ENCODE data around the gene PRIM1. TPM values are rescaled to one million over a fixed set of nuclear protein-coding genes. Genes with fewer than 3 reads are reported as not detected.
"Not testable (repeated sequence)": the region's sequence is repeated elsewhere in the genome, so short reads cannot be mapped to it uniquely, and the experiment has no call there.

PRIM1 gene
- total RNA-seq, 1 experiment from 2014 or later: 50.7 TPM

DNA sequence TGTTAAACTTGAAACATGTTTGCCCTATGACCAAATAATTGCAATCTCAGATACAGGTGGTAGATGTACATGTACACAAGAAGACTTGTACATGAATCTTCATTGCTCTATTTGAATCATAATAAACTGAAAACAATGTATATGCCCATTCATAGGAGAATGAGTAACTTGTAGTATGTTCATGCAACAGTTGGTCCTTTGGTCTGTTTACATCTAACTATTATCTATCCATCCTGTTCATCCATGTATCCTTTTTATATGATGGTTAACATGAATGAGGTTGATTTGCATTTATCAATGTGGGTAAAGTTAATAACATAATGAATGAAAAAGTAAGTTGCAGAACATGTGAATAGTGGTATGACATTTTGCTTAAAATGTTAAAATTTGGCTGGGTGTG is 48.1 kb upstream of the PRIM1 start:
- no peak overlapping the region for H2AK5ac ChIP-seq (ENCODE audit: insufficient read length, low read length)
- peaks cover 7 to 10% of the 10 kb centered on the region in 2 experiments; a peak in 4 of 5 replicates for H3K9me3 Mint-ChIP-seq
- no peaks in the 10 kb centered on the region for H3K27me3 Mint-ChIP-seq (ENCODE audit: low read depth)
- H3K4me2 ChIP-seq (ENCODE audit: insufficient read depth, insufficient read length, low read length): no peak overlapping the region
- H3K27ac Mint-ChIP-seq: no peak overlapping the region
- H2BK5ac ChIP-seq (ENCODE audit: insufficient read length, low read length): no peak overlapping the region
- H3K9ac ChIP-seq (ENCODE audit: extremely low read depth, insufficient read length, low read length): no peak overlapping the region
- H3K14ac ChIP-seq (ENCODE audit: insufficient read depth, low read length): no peak overlapping the region
- H2AFZ ChIP-seq (ENCODE audit: low read length): no peak overlapping the region
- no peak overlapping the region for H2BK15ac ChIP-seq (ENCODE audit: low read depth, low read length)
- H2BK120ac ChIP-seq (ENCODE audit: low read depth, low read length, poor library complexity, severe bottlenecking): no peak overlapping the region
- H4K91ac ChIP-seq (ENCODE audit: insufficient read length, low read depth, low read length): no peak overlapping the region
- H3K23ac ChIP-seq (ENCODE audit: insufficient read length, low read depth, low read length): no peak overlapping the region
- no peaks in the 10 kb centered on the region for H3K4me1 ChIP-seq (ENCODE audit: insufficient read depth, low read length)
- DNase-seq: no peak
- H3K18ac ChIP-seq (ENCODE audit: insufficient read length, low read depth, low read length): no peak overlapping the region
- H3K27me3 ChIP-seq (ENCODE audit: insufficient read depth, low read length): no peaks in the 10 kb centered on the region
- TF ChIP-seq, protein P1, sequence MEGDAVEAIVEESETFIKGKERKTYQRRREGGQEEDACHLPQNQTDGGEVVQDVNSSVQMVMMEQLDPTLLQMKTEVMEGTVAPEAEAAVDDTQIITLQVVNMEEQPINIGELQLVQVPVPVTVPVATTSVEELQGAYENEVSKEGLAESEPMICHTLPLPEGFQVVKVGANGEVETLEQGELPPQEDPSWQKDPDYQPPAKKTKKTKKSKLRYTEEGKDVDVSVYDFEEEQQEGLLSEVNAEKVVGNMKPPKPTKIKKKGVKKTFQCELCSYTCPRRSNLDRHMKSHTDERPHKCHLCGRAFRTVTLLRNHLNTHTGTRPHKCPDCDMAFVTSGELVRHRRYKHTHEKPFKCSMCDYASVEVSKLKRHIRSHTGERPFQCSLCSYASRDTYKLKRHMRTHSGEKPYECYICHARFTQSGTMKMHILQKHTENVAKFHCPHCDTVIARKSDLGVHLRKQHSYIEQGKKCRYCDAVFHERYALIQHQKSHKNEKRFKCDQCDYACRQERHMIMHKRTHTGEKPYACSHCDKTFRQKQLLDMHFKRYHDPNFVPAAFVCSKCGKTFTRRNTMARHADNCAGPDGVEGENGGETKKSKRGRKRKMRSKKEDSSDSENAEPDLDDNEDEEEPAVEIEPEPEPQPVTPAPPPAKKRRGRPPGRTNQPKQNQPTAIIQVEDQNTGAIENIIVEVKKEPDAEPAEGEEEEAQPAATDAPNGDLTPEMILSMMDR (conservative IDR thresholded peaks at IDR 0.05): no peak
- H3K27ac ChIP-seq (ENCODE audit: insufficient read length, low read depth, low read length): no peak overlapping the region
- H4K20me1 ChIP-seq (ENCODE audit: control insufficient read depth, insufficient read depth, insufficient read length): no peaks in the 10 kb centered on the region
- no peak overlapping the region for H2BK20ac ChIP-seq (ENCODE audit: low read depth, low read length, poor library complexity, severe bottlenecking)
- peaks cover 2 to 3% of the 10 kb centered on the region in 2 experiments; a peak in 2 of 4 replicates for H3K4me1 Mint-ChIP-seq
- H3T11ph ChIP-seq (ENCODE audit: low read length): no peak overlapping the region
- H4K5ac ChIP-seq (ENCODE audit: insufficient read length, low read depth, low read length): no peak overlapping the region
- no peak overlapping the region for H2BK12ac ChIP-seq (ENCODE audit: insufficient read length, low read depth, low read length)
- no peaks in the 10 kb centered on the region for H3K9me3 ChIP-seq (ENCODE audit: control insufficient read depth, low read depth, low read length)
- no peaks in the 10 kb centered on the region for H3K79me2 ChIP-seq (ENCODE audit: insufficient read depth, low read length)
- H3K79me1 ChIP-seq (ENCODE audit: insufficient read depth, low read depth, low read length, poor library complexity, severe bottlenecking): no peaks in the 10 kb centered on the region
- no peaks in the 10 kb centered on the region; a peak in 1 of 7 replicates for H3K36me3 Mint-ChIP-seq (ENCODE audit: insufficient read depth in 1 of 3, low read depth in 3 of 3)
- no peak overlapping the region for H3K56ac ChIP-seq (ENCODE audit: insufficient read length, low read depth, low read length)
- no peak overlapping the region for H3K4me3 Mint-ChIP-seq
- no peak overlapping the region for H4K8ac ChIP-seq (replicated peaks; ENCODE audit: insufficient read length, low read depth, low read length)
- no peaks in the 10 kb centered on the region for H3K23me2 ChIP-seq (ENCODE audit: insufficient read length, low read depth, low read length, poor library complexity, severe bottlenecking)
- H3K4ac ChIP-seq (ENCODE audit: low read depth, low read length): no peak overlapping the region

DNA sequence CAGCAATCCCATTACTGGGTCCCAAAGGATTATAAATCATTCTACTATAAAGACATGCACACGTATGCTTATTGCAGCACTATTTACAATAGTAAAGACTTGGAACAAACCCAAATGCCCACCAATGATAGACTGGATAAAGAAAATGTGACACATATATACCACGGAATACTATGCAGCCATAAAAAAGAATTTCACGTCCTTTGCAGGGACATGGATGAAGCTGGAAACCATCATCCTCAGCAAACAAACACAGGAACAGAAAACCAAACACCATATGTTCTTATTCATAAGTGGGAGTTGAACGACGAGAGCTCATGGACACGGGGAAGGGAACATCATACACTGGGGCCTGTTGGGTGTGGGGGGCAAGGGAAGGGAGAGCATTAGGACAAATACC is 47.2 kb upstream of the PRIM1 start:
- H2BK15ac ChIP-seq (ENCODE audit: low read depth, low read length); H4K5ac ChIP-seq (ENCODE audit: insufficient read length, low read depth, low read length); H2AK5ac ChIP-seq (ENCODE audit: insufficient read length, low read length); H3K27ac Mint-ChIP-seq; H3K79me2 ChIP-seq (ENCODE audit: insufficient read depth, low read length); H3K23ac ChIP-seq (ENCODE audit: insufficient read length, low read depth, low read length); H3K9ac ChIP-seq (ENCODE audit: extremely low read depth, insufficient read length, low read length); H3T11ph ChIP-seq (ENCODE audit: low read length); H3K79me1 ChIP-seq (ENCODE audit: insufficient read depth, low read depth, low read length, poor library complexity, severe bottlenecking); H4K8ac ChIP-seq (replicated peaks; ENCODE audit: insufficient read length, low read depth, low read length); DNase-seq; H3K18ac ChIP-seq (ENCODE audit: insufficient read length, low read depth, low read length); H3K9me3 ChIP-seq (ENCODE audit: control insufficient read depth, low read depth, low read length); H2BK12ac ChIP-seq (ENCODE audit: insufficient read length, low read depth, low read length); H3K4me2 ChIP-seq (ENCODE audit: insufficient read depth, insufficient read length, low read length); H4K20me1 ChIP-seq (ENCODE audit: control insufficient read depth, insufficient read depth, insufficient read length); H3K56ac ChIP-seq (ENCODE audit: insufficient read length, low read depth, low read length); H3K27me3 Mint-ChIP-seq (ENCODE audit: low read depth); H2BK120ac ChIP-seq (ENCODE audit: low read depth, low read length, poor library complexity, severe bottlenecking); H3K4me1 ChIP-seq (ENCODE audit: insufficient read depth, low read length); H2BK5ac ChIP-seq (ENCODE audit: insufficient read length, low read length); H4K91ac ChIP-seq (ENCODE audit: insufficient read length, low read depth, low read length); H2AFZ ChIP-seq (ENCODE audit: low read length); H3K4me3 Mint-ChIP-seq; H3K4me1 Mint-ChIP-seq; H3K4ac ChIP-seq (ENCODE audit: low read depth, low read length); H3K27ac ChIP-seq (ENCODE audit: insufficient read length, low read depth, low read length); H3K36me3 Mint-ChIP-seq (ENCODE audit: insufficient read depth in 1 of 3, low read depth in 3 of 3); H3K27me3 ChIP-seq (ENCODE audit: insufficient read depth, low read length); H3K14ac ChIP-seq (ENCODE audit: insufficient read depth, low read length); H2BK20ac ChIP-seq (ENCODE audit: low read depth, low read length, poor library complexity, severe bottlenecking); H3K23me2 ChIP-seq (ENCODE audit: insufficient read length, low read depth, low read length, poor library complexity, severe bottlenecking): not testable (repeated sequence)
- peaks cover 5 to 10% of the 10 kb centered on the region in 2 experiments; a peak in 4 of 5 replicates for H3K9me3 Mint-ChIP-seq
- WGBS (ENCODE audit: extremely low coverage, insufficient read length, low lambda C conversion rate): no CpG with 5 or more reads among the region's 6 CpGs
